Liver (tissue), 3 donors: ENCODE measurements around the gene VWA5B1.

Experiments used
- CTCF ChIP-seq: fragments of 150-350 bp; IDR thresholded peaks from 2 replicates; pipeline ENCODE4 v1.5.1; 2017; ENCODE audit warnings: improper control_type of control experiment, low read depth, low read length; ENCODE audit not compliant: missing input control
- EGR1 ChIP-seq, 2 donors: IDR thresholded peaks; 2 replicates each; pipeline ENCODE4 v1.6.1; 2016 to 2018; ENCODE audit warnings: antibody characterized with exemption in 2 of 2, low read depth in 2 of 2
- GABPA ChIP-seq, 2 donors: IDR thresholded peaks in 1 of 2; conservative IDR thresholded peaks in 1 of 2; 2 replicates each; pipeline ENCODE4 v1.6.1; 2016; ENCODE audit warnings: antibody characterized with exemption in 2 of 2, mild to moderate bottlenecking in 1 of 2, moderate library complexity in 1 of 2
- REST ChIP-seq: IDR thresholded peaks from 2 replicates; pipeline ENCODE4 v1.6.1; 2016; ENCODE audit warnings: antibody characterized with exemption, mild to moderate bottlenecking
- YY1 ChIP-seq: IDR thresholded peaks from 2 replicates; pipeline ENCODE4 v1.6.1; 2016; ENCODE audit warnings: antibody characterized with exemption, mild to moderate bottlenecking
- donor health status: healthy.
- donor health status: healthy.

DNA sequence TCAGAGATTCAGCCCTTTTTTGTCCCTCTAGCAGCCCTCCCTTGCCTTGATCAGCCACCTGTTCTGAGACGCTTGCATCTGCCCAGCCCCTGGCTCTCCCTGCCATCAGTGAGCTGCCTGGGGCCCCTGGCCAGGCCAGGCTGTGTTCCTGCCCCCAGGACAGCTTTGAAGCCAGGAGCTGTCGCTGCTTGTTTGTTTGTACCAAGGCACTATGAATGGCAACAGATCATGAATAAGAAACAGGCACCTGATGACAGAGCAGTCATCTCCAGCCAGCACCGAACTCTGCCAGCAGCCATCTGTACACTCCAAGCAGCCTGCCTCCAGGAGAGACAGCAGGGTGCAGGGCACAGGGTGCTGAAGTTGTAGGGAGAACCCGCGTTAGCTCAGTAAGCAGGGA is 8.1 kb upstream of the VWA5B1 start:
- TF ChIP-seq CTCF = no peak
- TF ChIP-seq REST = no peak
- no peak for TF ChIP-seq YY1
- no peak for TF ChIP-seq GABPA (IDR thresholded peaks at IDR 0.05 in 1 of 2, conservative IDR thresholded peaks at IDR 0.05 in 1 of 2)
- TF ChIP-seq EGR1 (IDR thresholded peaks at IDR 0.05; ENCODE audit: low read depth in 2 of 2) = no peak
